Measurements from ENCODE around the gene ANKRD63.

The ANKRD63 gene

DNA sequence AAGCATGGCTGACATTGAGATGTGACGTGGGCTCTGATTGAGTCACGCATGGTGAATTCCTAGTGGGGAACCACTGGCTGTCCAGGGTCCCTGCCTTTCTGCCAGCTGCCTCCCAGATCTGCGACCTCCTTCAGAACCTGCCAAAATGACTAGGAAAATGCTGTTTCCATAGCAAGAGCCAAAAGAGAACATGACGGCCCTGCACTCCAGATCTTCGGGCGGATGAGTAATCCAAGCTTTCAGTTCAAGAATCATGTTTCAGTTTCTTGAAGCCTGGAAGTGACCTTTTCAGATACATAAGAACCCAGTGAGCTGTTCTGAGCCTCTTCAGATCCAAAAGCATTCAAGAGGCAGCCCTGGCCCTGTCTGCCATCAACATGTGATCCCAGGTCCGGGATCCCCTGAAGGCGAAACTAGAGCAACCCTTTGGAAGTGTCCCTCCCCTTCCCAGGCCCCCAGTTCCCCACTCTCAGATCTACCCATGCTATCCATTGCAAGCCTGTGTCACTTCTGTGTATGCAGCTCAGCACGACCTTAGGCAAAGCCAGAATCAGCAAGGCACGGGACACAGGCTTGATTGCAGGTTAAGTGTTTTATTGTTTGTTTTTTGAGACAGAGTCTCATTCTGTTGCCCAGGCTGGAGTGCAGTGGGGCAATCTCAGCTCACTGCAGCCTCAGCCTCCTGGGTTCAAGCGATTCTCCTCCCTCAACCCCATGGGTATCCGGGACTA, 19.7 kb downstream of the ANKRD63 start:
- Histone ChIP-seq H3K36me3 (ENCODE audit: low read depth) (peaks cover 12% of the 10 kb centered on the region; the same call in 1 of the 2 replicates), H3K27ac (ENCODE audit: poor library complexity, severe bottlenecking) (no peak overlapping the region), H3K9me3 (ENCODE audit: severe bottlenecking) (no peaks in the 10 kb centered on the region), H3K4me1 (ENCODE audit: insufficient read depth, poor library complexity, severe bottlenecking) (peaks cover 11% of the 10 kb centered on the region), H3K27me3 (ENCODE audit: insufficient read depth, poor library complexity, severe bottlenecking) (no peaks in the 10 kb centered on the region), H3K4me3 (ENCODE audit: severe bottlenecking) (no peak overlapping the region)
- no peak for DNase-seq (ENCODE audit: low spot score)
- ATAC-seq (ENCODE audit: low read depth) = no peak
- TF ChIP-seq, protein P1, sequence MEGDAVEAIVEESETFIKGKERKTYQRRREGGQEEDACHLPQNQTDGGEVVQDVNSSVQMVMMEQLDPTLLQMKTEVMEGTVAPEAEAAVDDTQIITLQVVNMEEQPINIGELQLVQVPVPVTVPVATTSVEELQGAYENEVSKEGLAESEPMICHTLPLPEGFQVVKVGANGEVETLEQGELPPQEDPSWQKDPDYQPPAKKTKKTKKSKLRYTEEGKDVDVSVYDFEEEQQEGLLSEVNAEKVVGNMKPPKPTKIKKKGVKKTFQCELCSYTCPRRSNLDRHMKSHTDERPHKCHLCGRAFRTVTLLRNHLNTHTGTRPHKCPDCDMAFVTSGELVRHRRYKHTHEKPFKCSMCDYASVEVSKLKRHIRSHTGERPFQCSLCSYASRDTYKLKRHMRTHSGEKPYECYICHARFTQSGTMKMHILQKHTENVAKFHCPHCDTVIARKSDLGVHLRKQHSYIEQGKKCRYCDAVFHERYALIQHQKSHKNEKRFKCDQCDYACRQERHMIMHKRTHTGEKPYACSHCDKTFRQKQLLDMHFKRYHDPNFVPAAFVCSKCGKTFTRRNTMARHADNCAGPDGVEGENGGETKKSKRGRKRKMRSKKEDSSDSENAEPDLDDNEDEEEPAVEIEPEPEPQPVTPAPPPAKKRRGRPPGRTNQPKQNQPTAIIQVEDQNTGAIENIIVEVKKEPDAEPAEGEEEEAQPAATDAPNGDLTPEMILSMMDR (IDR thresholded peaks at IDR 0.05; ENCODE audit: poor library complexity, severe bottlenecking) = no peak

GRCh38 chr15:40259021-40259420, 23.8 kb downstream of the ANKRD63 start:
- Histone ChIP-seq H3K4me1 (ENCODE audit: insufficient read depth, poor library complexity, severe bottlenecking) (peaks cover 9% of the 10 kb centered on the region), H3K27me3 (ENCODE audit: insufficient read depth, poor library complexity, severe bottlenecking) (no peaks in the 10 kb centered on the region), H3K4me3 (ENCODE audit: severe bottlenecking) (no peak overlapping the region), H3K9me3 (ENCODE audit: severe bottlenecking) (no peaks in the 10 kb centered on the region), H3K27ac (ENCODE audit: poor library complexity, severe bottlenecking) (peak overlapping the region; percentile 25), H3K36me3 (ENCODE audit: low read depth) (peaks cover 12% of the 10 kb centered on the region)
- DNase-seq (ENCODE audit: low spot score) (no peak), ATAC-seq (ENCODE audit: low read depth) (no peak)
- TF ChIP-seq, protein P1 (IDR thresholded peaks at IDR 0.05; ENCODE audit: poor library complexity, severe bottlenecking) = no peak

DNA sequence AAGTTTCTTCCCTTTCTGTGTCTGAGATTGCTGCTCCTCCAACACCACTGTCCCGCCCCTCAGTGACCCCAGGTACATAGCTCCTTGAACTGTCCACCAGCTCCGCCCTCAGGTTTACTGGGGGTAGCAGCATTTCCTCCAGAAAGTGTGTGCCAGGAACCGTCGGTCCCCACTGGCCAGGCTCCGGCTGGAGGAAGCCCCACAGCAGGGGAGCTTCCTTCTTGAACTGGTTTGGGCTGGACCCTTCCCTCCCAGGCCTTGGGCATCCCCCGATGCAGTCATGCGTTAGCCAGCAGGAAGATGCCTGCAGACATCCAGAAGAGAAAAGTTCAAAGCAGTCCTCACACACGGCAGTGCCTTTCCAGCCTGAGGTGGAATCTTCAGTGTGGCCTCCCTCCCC, 24.3 kb downstream of the ANKRD63 start:
- peak overlapping the region; percentile 25 for H3K27ac ChIP-seq (ENCODE audit: poor library complexity, severe bottlenecking)

GRCh38 chr15:40257656-40258450, 25.0 kb downstream of the ANKRD63 start:
- Histone ChIP-seq H3K9me3 (ENCODE audit: severe bottlenecking) (no peaks in the 10 kb centered on the region), H3K4me3 (ENCODE audit: severe bottlenecking) (no peak overlapping the region), H3K4me1 (ENCODE audit: insufficient read depth, poor library complexity, severe bottlenecking) (peaks cover 9% of the 10 kb centered on the region), H3K27me3 (ENCODE audit: insufficient read depth, poor library complexity, severe bottlenecking) (no peaks in the 10 kb centered on the region), H3K36me3 (ENCODE audit: low read depth) (peaks cover 12% of the 10 kb centered on the region), H3K27ac (ENCODE audit: poor library complexity, severe bottlenecking) (peak overlapping the region; percentile 25)
- ATAC-seq (ENCODE audit: low read depth) (peak; percentile 42), DNase-seq (ENCODE audit: low spot score) (no peak)
- TF ChIP-seq, protein P1 (IDR thresholded peaks at IDR 0.05; ENCODE audit: poor library complexity, severe bottlenecking) = no peak

More for the DNA sequence above, 24.3 kb downstream of the ANKRD63 start:
- peaks cover 9% of the 10 kb centered on the region for H3K4me1 ChIP-seq (ENCODE audit: insufficient read depth, poor library complexity, severe bottlenecking)
- H3K27me3 ChIP-seq (ENCODE audit: insufficient read depth, poor library complexity, severe bottlenecking) = no peaks in the 10 kb centered on the region
- no peak for ATAC-seq (ENCODE audit: low read depth)
- peaks cover 12% of the 10 kb centered on the region for H3K36me3 ChIP-seq (ENCODE audit: low read depth)
- no peak for DNase-seq (ENCODE audit: low spot score)
- TF ChIP-seq, protein P1 (IDR thresholded peaks at IDR 0.05; ENCODE audit: poor library complexity, severe bottlenecking) = no peak
- no peaks in the 10 kb centered on the region for H3K9me3 ChIP-seq (ENCODE audit: severe bottlenecking)
- H3K4me3 ChIP-seq (ENCODE audit: severe bottlenecking) = no peak overlapping the region
